IPS-15b (cell line): ENCODE data around the gene ADAMTS4.
"Not testable (repeated sequence)": the region's sequence is repeated elsewhere in the genome, so short reads cannot be mapped to it uniquely, and the experiment has no call there.

ENCODE experiments used
- H3K27me3 ChIP-seq: one replicate; pipeline ENCODE4 v1.6.1; 2013; ENCODE audit warnings: low read length; ENCODE audit not compliant: control insufficient read depth, insufficient read depth
- H3K36me3 ChIP-seq: one replicate; pipeline ENCODE4 v1.6.1; 2013; ENCODE audit warnings: low read length; ENCODE audit not compliant: control insufficient read depth, insufficient read depth
- H3K4me1 ChIP-seq: one replicate; pipeline ENCODE4 v1.6.1; 2013; ENCODE audit warnings: mild to moderate bottlenecking, low read length; ENCODE audit not compliant: control insufficient read depth, insufficient read depth
- H3K4me3 ChIP-seq: one replicate; pipeline ENCODE4 v1.5.1; 2013; ENCODE audit warnings: low read depth, low read length
- H3K9ac ChIP-seq: one replicate; pipeline ENCODE4 v1.6.1; 2013; ENCODE audit warnings: low read depth, mild to moderate bottlenecking, low read length
- H3K9me3 ChIP-seq: one replicate; pipeline ENCODE4 v1.6.1; 2013; ENCODE audit warnings: mild to moderate bottlenecking, low read length; ENCODE audit not compliant: control insufficient read depth, insufficient read depth

ADAMTS4 gene

GRCh38 chr1:161227196-161227871 is 28.5 kb upstream of the ADAMTS4 start:
- Histone ChIP-seq H3K4me3 (peak overlapping the region; percentile 97), H3K4me1 (peaks cover 9% of the 10 kb centered on the region), H3K9ac (no peak overlapping the region), H3K27me3 (no peaks in the 10 kb centered on the region), H3K36me3 (peaks cover 26% of the 10 kb centered on the region), H3K9me3 (no peaks in the 10 kb centered on the region)

GRCh38 chr1:161226759-161227158 is 27.9 kb upstream of the ADAMTS4 start:
- Histone ChIP-seq H3K36me3 (peaks cover 26% of the 10 kb centered on the region), H3K4me1 (peaks cover 9% of the 10 kb centered on the region), H3K27me3 (no peaks in the 10 kb centered on the region), H3K4me3 (peak overlapping the region; percentile 97), H3K9ac (no peak overlapping the region), H3K9me3 (no peaks in the 10 kb centered on the region)

- Histone ChIP-seq H3K9me3 (no peaks in the 10 kb centered on the region), H3K36me3 (peaks cover 26% of the 10 kb centered on the region), H3K27me3 (no peaks in the 10 kb centered on the region), H3K4me1 (peaks cover 9% of the 10 kb centered on the region), H3K9ac (peak overlapping the region; percentile 81), H3K4me3 (peak overlapping the region; percentile 97)
Observed at GRCh38 chr1:161226320-161226711, 27.5 kb upstream of the ADAMTS4 start.

GRCh38 chr1:161225534-161226319 is 26.9 kb upstream of the ADAMTS4 start, which contains the start of gene TOMM40L:
TSS of gene TOMM40L (plus strand) at chr1:161226060. CDS start at chr1:161226490, 430 bp downstream.
- Histone ChIP-seq H3K9ac (peak within 1 kb of the TSS; percentile 81), H3K4me3 (peak within 1 kb of the TSS; percentile 97), H3K4me1 (peaks cover 9% of the 10 kb centered on the region), H3K36me3 (peaks cover 26% of the 10 kb centered on the region), H3K9me3 (no peaks in the 10 kb centered on the region), H3K27me3 (no peaks in the 10 kb centered on the region)

- Histone ChIP-seq H3K4me3 (no peak overlapping the region), H3K9me3 (no peaks in the 10 kb centered on the region), H3K9ac (no peak overlapping the region), H3K36me3 (peaks cover 21% of the 10 kb centered on the region), H3K4me1 (peaks cover 9% of the 10 kb centered on the region), H3K27me3 (no peaks in the 10 kb centered on the region)
Observed at GRCh38 chr1:161225178-161225533, 26.3 kb upstream of the ADAMTS4 start.

GRCh38 chr1:161224695-161225087 is 25.8 kb upstream of the ADAMTS4 start:
- H3K9me3 ChIP-seq, H3K27me3 ChIP-seq, H3K4me3 ChIP-seq, H3K4me1 ChIP-seq, H3K9ac ChIP-seq: not testable (repeated sequence)
- H3K36me3 ChIP-seq: peaks cover 16% of the 10 kb centered on the region

DNA sequence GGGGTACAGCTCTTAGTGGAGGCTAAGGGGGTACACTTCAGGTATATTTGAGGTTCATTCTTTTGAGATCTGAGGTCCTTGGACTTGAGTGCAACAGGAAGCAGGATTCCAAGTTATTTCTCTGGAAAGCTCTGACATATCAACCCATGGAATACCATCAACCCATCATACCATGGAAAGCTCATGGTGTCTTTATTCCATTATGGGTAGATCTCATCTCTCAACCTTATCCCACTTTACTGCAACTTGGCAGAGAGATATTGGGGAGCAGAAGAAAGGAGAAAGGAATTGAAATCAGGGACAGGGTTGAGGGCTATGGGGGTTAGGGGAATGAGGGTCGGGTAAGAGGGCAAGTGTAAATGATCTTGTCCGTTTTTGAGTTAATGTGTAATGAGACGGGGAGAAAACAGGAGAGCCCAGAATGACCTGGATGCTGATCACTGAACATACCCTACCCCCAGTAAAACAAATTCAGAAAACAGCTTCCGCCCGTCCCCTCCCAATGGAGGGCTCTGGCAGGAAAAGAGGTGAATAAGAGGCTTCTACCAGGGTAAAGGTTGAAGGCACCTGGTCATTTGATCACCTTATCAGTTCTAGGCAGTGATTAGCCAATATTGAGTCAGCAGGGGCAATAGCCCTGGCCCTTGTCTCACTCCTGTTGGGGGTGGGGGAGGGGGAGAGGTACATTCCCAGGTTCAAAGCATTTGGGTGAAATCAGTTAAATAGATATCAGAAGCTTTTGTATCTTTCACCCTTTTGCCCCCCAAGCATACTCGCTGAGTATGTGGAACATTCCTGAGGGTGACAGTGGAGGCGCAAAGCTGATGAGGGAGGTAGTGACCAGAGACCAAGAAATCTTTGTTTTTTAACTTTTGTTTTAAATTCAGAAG is 25.2 kb upstream of the ADAMTS4 start:
- Histone ChIP-seq H3K4me1 (peaks cover 11% of the 10 kb centered on the region), H3K9me3 (no peaks in the 10 kb centered on the region), H3K36me3 (peaks cover 10% of the 10 kb centered on the region), H3K27me3 (no peaks in the 10 kb centered on the region), H3K4me3 (no peak overlapping the region), H3K9ac (no peak overlapping the region)

DNA sequence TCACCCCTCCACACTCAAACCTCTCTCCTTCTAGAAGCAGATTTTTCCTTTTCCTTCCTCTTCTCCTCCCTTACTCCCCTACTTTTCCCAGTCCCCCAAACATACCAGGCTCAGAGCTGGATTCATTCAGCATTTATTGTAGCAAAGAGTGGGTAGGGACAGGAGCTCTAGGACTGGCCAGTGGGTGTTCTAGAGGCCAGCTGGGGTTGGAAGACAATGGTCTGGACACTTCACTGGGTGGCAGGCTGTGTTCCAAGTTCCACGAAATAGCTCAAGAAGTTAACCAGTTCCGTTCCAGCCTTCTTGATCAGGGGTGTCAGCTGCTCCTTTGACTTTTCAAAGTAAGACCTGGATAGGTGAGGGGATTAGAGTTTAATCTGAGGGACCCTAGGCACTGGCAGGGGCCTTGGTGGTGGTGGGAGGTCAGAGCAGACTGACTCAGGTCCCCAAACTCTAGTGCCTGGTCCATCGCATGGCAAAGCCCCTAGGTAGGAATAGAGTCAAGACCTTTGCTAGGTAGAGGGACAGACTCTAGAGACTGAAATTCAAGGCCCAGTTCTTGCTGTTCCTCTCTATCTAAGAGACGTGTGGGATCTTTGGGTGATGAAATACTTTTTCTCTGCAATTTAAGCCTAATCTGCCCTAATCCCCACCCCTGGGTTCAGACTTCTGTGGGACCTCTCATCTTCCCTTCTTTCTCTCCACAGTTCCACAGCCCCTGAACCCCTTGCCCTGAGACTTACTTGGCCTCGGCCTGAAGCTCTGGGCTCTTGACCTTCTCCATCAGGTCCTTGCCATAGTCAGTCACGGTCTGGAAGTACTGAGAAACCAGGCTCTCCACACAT is 23.5 kb upstream of the ADAMTS4 start:
- no peaks in the 10 kb centered on the region for H3K27me3 ChIP-seq
- H3K9ac ChIP-seq: no peak overlapping the region
- H3K9me3 ChIP-seq: no peaks in the 10 kb centered on the region
- peaks cover 21% of the 10 kb centered on the region for H3K4me1 ChIP-seq
- no peak overlapping the region for H3K4me3 ChIP-seq
- no peaks in the 10 kb centered on the region for H3K36me3 ChIP-seq

GRCh38 chr1:161220002-161220401 is 21.1 kb upstream of the ADAMTS4 start:
- Histone ChIP-seq H3K36me3 (no peaks in the 10 kb centered on the region), H3K27me3 (no peaks in the 10 kb centered on the region), H3K9me3 (no peaks in the 10 kb centered on the region), H3K9ac (no peak overlapping the region), H3K4me3 (no peak overlapping the region), H3K4me1 (peaks cover 18% of the 10 kb centered on the region)

DNA sequence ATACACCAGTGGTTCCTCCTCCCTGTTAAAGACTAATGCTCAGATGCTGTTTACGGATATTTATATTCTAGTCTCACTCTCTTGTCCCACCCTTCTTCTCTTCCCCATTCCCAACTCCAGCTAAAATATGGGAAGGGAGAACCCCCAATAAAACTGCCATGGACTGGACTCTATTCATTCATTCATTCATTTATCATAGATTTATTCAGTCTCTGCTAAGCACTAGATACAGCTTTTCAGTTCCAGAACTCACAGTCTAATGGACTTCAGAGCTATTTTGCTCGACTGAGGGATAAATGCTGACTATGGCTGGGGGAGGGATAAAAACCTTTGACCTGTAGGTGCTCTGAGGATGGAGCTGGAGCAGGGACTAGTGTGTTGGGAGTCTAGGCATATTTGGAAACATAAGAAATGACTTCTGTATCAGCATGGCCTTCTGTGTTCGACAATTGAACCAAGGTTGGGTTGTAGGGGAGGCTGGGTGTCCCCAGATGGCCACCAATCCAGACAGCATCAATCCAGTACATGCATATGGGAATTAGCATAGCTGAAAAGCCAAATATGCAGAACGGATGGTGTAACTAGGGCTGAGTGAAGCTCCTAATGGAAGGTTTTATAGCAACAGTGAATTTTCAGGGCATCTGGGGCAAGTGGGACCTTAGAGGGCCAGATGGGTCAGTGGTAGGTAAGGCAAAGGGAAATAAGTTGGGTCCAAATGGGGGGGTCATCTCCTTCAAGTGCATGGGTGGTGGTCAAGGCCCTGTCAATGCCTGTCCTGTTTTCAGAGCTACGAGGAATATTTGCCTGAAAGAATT is 20.4 kb upstream of the ADAMTS4 start:
- H3K9ac ChIP-seq: no peak overlapping the region
- peaks cover 2% of the 10 kb centered on the region for H3K36me3 ChIP-seq
- no peaks in the 10 kb centered on the region for H3K27me3 ChIP-seq
- no peaks in the 10 kb centered on the region for H3K9me3 ChIP-seq
- peaks cover 16% of the 10 kb centered on the region for H3K4me1 ChIP-seq
- H3K4me3 ChIP-seq: no peak overlapping the region
